Inflammatory macrophage (primary cell): Measurements from ENCODE around the gene MIPEP.

Experiments used
- DNase-seq, 2 donors: peaks; one replicate each; pipeline ENCODE4 v3.0.0-alpha.2; 2020 to 2022

MIPEP gene

DNA sequence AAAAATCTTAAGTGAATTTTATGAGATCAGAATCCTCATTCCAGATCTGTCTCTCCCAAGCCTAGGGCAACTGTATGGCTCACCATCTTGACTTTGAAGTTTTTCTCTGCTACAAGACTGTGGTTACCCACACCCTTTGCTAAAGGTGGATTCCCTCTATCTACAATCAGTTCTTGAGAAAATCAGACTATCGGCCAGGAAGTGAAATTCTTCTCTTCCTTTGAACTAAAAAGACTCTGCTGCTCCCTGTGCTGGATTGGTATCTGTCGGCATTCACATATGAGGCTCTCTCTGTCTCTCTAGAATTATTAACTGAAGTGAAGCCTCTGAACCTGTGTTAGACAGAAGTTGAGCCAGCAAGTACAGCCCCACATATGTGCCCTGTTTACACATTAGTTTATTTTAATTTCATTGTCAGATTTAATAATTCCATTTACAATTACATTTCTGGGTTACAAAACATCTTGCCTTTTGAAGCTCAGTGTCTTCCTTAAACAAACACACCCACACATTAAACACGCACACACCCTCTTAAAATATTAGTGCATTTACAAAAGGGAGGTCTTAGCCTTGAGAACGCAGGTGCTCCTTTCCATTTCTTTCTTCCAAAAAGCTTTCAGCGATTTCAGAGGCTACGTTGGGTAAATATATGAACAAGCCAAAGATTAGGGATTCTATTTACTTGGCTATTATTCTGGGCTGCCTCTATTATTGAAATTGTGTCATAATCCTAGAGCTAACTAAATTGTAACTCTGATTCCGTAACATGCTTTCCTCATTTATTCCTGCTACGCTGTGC lies 145.7 kb downstream of the MIPEP start:
- DNase-seq: no peak

GRCh38 chr13:23741879-23742510 lies 147.2 kb downstream of the MIPEP start:
- no peak for DNase-seq

GRCh38 chr13:23740002-23740401 lies 149.2 kb downstream of the MIPEP start:
- DNase-seq: no peak

DNA sequence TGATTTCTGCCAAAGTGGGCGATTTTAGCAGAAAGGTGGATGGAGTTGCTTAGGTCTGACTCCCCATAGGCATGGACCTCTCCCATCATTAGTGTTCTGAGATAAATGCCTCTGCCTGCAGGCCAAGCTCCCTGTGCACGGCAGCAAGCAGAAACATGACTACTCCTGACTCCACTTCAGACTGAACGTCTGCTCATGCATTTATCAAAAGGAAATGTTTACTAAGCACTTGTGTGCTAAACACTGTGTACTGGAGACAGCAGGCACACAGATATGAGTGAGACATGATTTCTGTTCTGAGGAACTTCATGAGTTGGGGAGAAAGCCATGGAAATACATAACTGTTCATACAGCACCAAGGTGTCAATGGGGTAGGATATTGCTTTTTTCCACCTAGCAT lies 149.6 kb downstream of the MIPEP start:
- no peak for DNase-seq

GRCh38 chr13:23736541-23736940 lies 152.7 kb downstream of the MIPEP start:
- DNase-seq: no peak

GRCh38 chr13:23735329-23735728 lies 153.9 kb downstream of the MIPEP start:
- no peak for DNase-seq

GRCh38 chr13:23731709-23732108 lies 157.5 kb downstream of the MIPEP start:
- DNase-seq: no peak

GRCh38 chr13:23730251-23730650 lies 158.9 kb downstream of the MIPEP start:
- DNase-seq: no peak

DNA sequence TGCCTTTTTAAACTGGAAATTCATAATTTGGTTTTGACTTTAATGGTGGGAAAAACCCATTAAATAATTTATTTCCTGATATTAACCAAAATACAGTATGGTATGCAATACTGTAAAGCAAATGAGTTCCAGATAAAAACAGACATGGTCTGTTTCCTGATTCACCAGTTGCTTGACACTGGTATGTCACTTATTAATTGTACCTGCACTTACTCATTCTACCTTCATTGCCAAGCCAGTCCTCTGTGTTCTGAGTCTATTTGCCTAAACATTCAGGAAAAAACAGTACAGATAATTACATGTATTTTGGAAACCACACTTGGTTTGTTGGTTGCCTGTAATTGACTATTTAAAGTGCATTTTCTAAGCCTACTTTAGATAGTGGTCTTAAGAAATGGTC lies 159.7 kb downstream of the MIPEP start:
- no peak for DNase-seq

- no peak for DNase-seq
These were observed 160.4 kb downstream of the MIPEP start for GRCh38 chr13:23728807-23729206.

DNA sequence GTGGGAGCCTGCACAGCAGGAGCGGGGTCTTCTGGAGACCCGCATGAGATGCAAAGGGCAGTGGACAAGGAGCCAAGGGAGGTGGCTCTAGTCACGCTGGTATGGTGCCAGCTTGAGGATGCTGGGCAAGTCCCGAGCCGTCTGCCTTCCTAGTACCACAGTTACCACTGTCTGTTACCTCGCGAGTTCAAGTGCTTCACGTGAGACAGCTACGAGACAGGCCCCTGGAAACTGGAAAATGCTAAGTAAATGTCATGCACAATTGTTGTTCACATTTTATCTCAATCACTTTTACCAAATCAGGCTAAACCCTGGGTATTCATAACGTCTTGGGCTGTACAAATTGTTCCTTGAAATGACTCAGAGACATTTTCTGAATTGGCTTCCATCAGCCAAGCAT lies 163.3 kb downstream of the MIPEP start:
- DNase-seq: no peak

DNA sequence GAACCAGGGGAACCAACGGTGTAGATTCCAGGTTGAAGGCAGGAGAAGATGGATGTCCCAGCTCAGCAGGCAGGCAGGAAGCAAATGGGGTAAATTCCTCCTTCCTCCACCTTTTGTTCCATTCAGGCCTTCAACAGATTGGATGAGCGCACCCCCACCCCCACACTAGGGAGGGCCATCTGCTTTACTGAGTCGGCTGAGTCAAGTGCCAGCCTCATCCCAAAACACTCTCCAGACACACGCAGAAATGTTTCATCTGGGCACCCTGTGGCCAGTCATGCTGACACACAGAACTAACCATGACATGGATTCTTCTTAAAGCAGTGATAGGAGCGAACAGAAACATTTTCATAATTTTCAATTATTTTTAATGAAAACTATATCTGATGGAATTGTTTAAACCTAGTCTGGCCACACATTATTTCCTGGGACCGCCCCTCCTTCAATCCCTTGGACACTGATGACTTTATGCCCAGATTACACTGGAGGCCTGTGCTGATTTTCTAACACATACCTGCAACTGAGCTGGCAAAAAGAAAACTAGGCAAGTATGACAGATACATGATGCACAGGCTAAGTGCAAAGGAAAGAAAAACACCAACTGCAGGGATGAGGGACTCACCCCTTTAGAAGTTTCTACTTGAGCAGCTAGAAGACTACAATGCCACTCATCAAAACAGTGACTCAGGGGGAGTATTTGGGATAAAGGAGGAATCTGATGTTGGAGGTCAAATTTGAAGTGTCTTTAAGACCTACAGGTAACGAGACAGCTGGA lies 164.8 kb downstream of the MIPEP start:
- no peak for DNase-seq

GRCh38 chr13:23723471-23723870 lies 165.7 kb downstream of the MIPEP start:
- no peak for DNase-seq

GRCh38 chr13:23722726-23723453 lies 166.3 kb downstream of the MIPEP start:
- DNase-seq: no peak

- no peak for DNase-seq
These were observed 170.2 kb downstream of the MIPEP start for GRCh38 chr13:23718996-23719395.

DNA sequence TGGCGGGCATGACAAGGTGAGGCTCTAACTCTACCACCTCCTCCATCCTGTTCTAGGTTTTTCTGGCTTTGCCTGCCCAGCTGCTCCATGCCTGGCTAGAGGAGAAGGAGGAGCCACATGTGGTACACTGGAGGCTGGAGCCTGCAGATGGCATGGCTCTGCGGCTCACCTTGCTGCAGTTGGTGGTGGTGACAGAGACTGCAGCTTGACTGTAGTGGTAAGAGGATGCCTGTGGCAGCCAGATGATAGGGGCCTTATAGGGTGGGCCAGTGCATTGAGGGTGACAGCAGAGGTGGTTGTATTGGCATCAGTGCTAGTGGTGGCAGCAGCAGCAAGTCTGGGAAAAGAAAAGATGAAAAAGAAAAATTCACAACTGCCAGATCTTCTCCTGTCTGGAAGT lies 172.8 kb downstream of the MIPEP start:
- DNase-seq: no peak

- DNase-seq: no peak
These were observed 173.4 kb downstream of the MIPEP start for GRCh38 chr13:23715762-23716235.

- DNase-seq: no peak
These were observed 174.0 kb downstream of the MIPEP start for GRCh38 chr13:23715092-23715761.

DNA sequence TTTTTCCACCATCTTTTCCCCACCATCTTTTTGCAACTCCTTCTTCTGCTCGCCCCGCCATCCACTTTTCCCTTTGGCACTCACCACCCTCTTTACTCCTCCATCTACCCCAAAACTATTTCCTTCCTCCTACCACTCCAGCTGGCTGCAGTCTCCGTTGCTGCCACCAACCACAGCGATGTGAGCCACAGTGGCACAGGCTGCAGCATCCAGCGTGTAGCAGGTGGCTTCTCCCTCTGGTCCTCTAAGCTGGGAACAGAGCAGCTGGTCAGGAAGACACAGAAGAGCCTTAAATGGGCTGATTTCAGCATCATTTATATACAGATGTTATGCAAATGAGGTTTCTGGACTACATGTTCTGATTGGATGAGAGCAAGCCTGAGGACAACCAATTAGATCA lies 174.5 kb downstream of the MIPEP start:
- no peak for DNase-seq

- no peak for DNase-seq
These were observed 177.8 kb downstream of the MIPEP start for GRCh38 chr13:23711355-23711754.

GRCh38 chr13:23710366-23710765 lies 178.8 kb downstream of the MIPEP start:
- DNase-seq: no peak

DNA sequence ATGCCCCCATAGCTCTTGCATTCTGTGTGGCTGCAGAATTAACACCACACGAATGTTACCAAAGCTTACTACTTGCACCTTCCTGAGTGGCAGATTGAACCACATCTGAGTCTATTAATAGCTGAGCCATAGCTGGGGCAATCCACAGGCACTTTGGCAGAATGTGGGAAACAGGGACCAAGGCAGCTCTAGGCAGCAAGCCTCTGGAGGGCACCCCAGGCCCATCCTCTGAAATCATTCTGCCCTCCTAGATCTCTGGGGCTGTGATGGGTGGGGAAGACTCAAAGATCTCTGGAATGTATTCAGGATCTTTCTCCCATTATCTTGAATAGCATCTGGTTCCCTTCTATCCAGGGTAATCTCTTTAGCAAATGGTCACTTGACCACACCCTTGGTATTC lies 179.7 kb downstream of the MIPEP start:
- DNase-seq: no peak
